M059J (cell line): ENCODE results near the gene CAV1. TPM values are rescaled to one million over a fixed set of nuclear protein-coding genes. Genes with fewer than 3 reads are reported as not detected.
A peak's percentile ranks its signal among the peaks of the same experiment; 100 is the strongest.
"Not testable (repeated sequence)": the region's sequence is repeated elsewhere in the genome, so short reads cannot be mapped to it uniquely, and the experiment has no call there.

Source experiments
- DNase-seq: peaks from one replicate; pipeline ENCODE4 v3.0.0-alpha.2; 2012; ENCODE audit warnings: low read depth
- total RNA-seq: library from RNA; depleted of rRNA; stranded (reverse); fragments of >200 nt; shearing (Covaris generic); gene quantifications from 2 replicates; pipeline ENCODE4 v1.2.3, GENCODE V29; 2014

Gene CAV1
- total RNA-seq, 1 experiment from 2014 or later, result 413 TPM

- DNase-seq, result peak; percentile 94
Measured at GRCh38 chr7:116582806-116583444, 58.1 kb downstream of the CAV1 start.

DNA sequence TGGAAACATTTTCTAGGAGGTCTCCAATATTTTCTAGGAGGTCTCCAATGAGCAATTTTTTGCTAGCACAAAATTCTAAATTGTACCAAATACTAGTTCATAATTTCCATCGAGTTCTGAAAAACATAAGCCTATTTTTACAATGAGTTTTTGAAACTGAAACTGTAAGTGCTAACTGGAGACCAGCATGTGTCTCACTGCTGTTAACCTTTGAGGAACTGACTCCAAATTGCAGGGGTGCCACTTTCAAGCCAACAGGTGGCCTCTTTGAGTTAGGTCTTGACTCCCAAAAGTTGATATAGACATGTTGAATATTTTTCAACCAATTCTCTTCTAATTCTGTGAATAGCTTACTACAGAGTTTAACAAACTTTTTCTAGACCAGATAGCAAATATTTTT lies 58.8 kb downstream of the CAV1 start:
- DNase-seq, result peak; percentile 44

DNA sequence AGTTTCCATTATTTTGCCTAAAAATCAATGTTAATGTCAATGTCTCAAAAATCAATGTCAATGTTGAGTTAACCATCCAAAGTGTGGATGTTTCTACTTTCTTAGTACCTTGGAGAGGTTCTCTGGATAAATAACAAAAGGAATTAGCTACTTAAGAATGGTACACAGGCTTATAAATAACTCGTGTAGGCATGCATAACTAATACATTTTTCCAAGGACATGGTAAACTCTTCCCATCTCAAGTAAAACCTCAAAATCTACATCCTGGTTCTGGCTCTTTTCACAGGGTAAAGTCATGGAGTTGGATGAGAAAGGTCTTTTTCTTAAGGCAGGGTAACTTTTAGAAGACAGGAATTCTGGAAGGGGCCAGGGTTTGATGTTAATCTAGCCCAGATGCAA lies 59.9 kb downstream of the CAV1 start:
- DNase-seq, result no peak

GRCh38 chr7:116585392-116585791 lies 60.6 kb downstream of the CAV1 start:
- DNase-seq, result no peak

GRCh38 chr7:116585967-116586366 lies 61.1 kb downstream of the CAV1 start:
- DNase-seq, result no peak

DNA sequence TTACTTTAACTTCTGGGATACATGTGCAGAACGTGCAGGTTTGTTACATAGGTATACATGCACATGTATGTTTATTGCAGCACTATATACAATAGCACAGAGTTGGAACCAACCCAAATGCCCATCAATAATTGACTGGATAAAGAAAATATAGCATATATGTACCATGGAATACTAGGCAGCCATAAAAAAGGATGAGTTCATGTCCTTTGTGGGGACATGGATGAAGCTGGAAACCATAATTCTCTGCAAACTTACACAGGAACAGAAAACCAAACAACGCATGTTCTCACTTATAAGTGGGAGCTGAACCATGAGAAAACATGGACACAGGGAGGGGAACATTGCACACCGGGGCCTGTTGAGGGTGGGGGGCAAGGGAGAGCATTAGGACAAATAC lies 62.4 kb downstream of the CAV1 start:
- not testable (repeated sequence) for DNase-seq

DNA sequence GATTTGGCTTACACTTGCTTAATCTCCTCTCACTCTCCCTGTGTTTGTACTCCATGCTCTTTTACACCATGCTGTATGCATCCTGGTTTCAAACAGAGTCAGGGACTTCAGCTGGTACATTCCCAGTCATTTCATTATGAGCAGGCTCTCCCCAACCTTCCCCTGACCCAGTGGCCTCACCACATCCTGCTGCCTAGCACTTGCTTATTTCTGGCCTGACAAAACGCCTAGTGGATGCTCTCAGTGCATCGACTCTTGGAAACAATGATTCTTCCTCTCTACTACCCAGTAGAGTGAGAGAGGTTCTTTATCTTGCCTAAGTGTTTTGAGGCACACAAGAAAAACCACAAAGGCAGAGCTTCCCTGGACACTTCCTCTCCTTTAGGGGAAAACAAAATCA lies 63.4 kb downstream of the CAV1 start:
- peak; percentile 95 for DNase-seq

DNA sequence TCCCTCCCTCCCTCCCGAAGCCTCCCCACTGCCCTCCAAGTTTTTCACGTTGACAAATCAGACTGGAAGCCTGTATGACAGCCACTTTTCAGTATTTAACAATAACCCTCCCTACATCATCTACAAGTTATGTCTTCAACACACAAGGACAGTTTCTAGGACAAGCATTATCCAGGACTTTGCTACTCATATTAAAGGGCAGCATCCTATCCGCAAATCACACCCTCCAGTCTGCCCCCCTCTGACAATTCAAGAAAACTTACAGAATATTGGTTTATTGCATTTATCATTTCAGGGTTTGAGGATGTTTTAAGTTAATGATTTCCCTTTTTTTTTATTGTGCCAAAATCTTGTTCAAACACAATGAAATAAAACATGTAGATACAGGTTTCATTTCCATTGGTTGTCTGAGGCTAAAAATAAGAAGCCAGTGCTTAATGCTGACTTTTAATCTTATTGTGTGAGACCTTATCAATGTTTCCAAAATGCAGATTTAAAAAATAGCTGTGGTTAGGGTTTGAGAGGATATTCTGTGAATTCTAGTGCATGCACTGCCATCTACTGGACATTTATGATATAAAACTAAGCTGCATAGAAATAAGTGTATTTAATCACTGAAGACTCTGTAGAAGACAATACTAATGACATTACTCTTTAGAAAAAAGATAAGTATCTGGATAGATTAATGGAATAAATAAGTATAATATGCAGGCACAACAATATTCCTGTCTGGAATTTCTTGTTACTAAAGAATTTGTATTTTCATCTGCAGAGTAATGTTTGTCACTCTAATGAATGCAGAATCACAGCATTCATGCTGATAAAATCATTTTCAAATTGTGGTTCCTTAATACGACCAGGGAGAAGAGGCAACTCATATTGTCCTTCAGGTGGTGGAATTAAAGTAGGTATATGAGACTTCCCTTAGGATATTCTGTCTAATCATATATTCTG lies 64.1 kb downstream of the CAV1 start:
- DNase-seq, result peak; percentile 81

GRCh38 chr7:116591202-116592040 lies 66.6 kb downstream of the CAV1 start:
- DNase-seq, result peak; percentile 37

- no peak for DNase-seq
Measured at GRCh38 chr7:116592041-116592355, 67.2 kb downstream of the CAV1 start.

GRCh38 chr7:116592445-116592844 lies 67.6 kb downstream of the CAV1 start:
- DNase-seq, result no peak

DNA sequence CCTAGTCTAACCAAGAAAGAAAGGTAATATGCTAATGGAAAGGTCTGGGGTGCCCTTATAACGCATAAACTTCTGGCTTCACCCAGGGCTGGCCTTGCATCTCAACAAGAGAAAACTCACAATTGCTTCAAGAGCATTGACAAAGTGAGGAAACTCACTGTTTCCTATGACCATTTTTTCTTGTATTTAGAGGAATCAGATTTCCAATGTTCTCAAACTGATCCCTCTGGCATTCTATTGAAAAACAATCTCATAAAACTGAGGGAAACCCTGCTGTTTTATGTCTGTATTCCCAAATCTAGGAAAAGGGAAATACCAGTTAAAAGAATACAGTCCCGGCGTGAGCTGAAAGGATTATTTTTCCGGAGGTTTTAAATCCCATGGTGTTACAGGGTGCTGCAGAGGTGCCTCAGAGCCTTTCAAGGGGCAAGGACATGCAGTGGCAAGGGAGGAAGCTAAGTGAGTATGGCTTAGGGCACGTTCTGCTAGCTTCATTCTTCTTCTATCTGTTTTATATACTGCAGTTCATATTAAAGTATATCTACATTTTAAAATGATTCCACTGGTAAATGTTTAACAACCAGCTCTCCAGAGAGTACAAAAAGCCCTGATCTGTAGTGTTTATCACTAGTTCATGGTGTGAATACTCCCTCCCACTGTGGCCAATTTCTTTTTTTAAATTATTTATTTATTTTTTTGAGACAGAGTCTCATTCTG lies 68.7 kb downstream of the CAV1 start:
- no peak for DNase-seq

GRCh38 chr7:116595063-116595462 lies 70.2 kb downstream of the CAV1 start:
- DNase-seq, result no peak

- no peak for DNase-seq
Measured at GRCh38 chr7:116597384-116597783, 72.5 kb downstream of the CAV1 start.

DNA sequence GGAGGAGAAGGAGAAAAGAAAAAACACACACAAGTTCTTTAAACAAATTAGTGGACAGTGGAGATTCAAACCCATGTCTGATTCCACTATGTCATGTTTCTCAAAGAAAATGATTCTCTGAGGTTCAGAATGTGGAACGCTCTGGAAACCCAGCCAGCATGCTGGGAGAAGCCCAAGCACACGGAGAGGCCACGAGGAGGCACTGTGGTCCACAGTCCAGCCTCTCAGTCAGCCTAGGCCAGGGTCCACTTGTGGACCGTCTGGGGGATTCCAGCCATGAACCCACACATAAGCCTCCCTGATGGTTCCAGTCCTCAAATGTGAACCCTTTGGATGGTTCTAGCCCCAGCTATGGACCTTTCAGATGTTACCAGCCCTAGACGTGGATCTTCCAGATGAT lies 73.4 kb downstream of the CAV1 start:
- no peak for DNase-seq

- no peak for DNase-seq
Measured at GRCh38 chr7:116598861-116599260, 74.0 kb downstream of the CAV1 start.

DNA sequence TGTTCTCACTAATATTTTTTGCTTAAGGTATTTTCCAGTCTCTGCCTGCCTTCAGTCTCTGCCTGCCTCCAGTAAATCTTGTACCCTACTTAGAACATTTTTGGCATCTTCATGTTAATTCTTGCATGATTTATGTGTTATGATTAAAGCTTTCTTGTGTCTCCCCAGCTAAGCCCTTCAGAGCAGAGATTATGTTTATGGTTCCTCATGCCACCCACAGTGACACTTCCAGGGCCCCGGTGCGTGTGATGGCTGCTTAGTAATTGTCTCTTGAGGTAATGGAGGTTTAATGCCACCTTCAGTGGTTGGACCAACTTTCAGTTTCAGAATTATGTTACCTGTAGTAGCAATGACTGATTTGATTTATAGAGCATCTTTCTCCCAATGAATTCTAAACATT lies 76.6 kb downstream of the CAV1 start:
- DNase-seq, result no peak

- DNase-seq, result no peak
Measured at GRCh38 chr7:116607299-116607698, 82.5 kb downstream of the CAV1 start.

GRCh38 chr7:116610210-116610609 lies 85.4 kb downstream of the CAV1 start:
- peak; percentile 93 for DNase-seq

DNA sequence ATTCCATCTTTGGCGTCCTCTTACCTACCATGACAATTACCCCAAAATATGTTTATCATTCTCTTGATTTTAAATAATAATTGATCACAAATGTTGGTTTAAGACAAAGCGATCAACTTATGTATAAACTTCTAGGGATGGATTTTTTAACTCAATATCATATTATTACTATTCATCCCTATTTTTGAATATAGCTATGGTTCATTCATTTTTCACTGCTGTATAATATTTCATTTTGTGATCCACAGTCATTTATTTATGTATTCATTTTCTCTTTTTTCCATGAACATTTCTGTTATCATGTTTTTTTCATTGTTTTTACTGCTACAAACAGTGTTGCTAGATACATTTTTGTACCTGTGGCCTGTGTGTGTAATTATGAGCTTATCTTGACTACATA lies 85.9 kb downstream of the CAV1 start:
- DNase-seq, result no peak
